ENCODE results near the gene RNGTT.

- TF ChIP-seq CTCF (conservative IDR thresholded peaks at IDR 0.05) (no peak), EZH2 (IDR thresholded peaks at IDR 0.05; ENCODE audit: low read depth) (no peak)
Measured at GRCh38 chr6:88921734-88922133, 41.7 kb downstream of the RNGTT start.
